ENCODE measurements around the gene PIK3R3.

PIK3R3 gene

DNA sequence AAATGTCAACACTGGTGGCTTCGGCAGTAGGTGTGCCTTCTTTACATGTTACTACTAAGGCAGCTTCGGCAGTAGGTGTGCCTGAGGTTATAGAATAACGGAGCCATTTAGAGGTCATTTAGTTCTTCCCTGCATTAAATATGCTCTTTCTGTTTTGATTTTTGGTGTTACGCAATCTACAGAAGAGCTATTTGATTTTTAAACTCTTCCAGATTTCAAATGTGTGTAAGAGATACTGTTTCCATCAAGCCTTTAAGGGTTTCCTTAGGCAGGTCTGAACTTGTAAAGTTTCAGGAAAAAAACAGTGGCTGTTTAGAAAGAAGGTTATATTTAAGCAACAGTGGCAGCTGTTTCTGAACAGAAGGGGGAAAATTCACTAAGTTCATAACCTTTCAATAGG lies 54.8 kb downstream of the PIK3R3 start:
- Histone ChIP-seq H3K4me1 (ENCODE audit: insufficient read depth, low read length) (no peaks in the 10 kb centered on the region), H3K27ac (ENCODE audit: low read depth, low read length) (no peak overlapping the region), H3K9ac (ENCODE audit: low read length) (no peak overlapping the region), H3K27me3 (ENCODE audit: control insufficient read depth in 1 of 2, insufficient read depth in 2 of 2, low read length in 2 of 2) (no peaks in the 10 kb centered on the region), H3K4me3 (ENCODE audit: low read depth in 1 of 2, low read length in 2 of 2) (no peak overlapping the region), H3K36me3 (ENCODE audit: insufficient read depth, low read length) (no peaks in the 10 kb centered on the region), H3K9me3 (ENCODE audit: low read length) (no peaks in the 10 kb centered on the region)

DNA sequence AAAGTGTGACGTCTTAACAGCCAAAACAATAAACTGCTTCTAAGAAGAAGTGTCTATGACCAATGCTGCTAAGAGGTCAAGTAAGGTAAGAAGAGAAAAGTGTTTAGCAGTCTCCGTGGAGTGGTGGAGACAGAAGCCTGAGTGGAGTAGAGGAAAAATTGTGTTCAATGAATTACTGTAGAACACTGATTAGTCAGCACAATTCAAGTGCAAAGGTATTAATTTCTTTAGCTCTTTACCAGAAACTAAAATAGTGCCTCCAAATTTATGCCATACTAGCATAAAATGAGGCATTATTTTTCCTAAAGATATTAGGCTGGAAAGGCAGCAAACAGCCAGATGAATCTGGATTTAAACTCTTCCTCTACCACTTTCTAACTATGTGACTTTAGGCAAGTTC lies 56.1 kb downstream of the PIK3R3 start:
- Histone ChIP-seq H3K9me3 (ENCODE audit: low read length) (no peaks in the 10 kb centered on the region), H3K4me3 (ENCODE audit: low read depth in 1 of 2, low read length in 2 of 2) (no peak overlapping the region), H3K27me3 (ENCODE audit: control insufficient read depth in 1 of 2, insufficient read depth in 2 of 2, low read length in 2 of 2) (no peaks in the 10 kb centered on the region), H3K4me1 (ENCODE audit: insufficient read depth, low read length) (no peaks in the 10 kb centered on the region), H3K36me3 (ENCODE audit: insufficient read depth, low read length) (no peaks in the 10 kb centered on the region), H3K9ac (ENCODE audit: low read length) (no peak overlapping the region), H3K27ac (ENCODE audit: low read depth, low read length) (no peak overlapping the region)

DNA sequence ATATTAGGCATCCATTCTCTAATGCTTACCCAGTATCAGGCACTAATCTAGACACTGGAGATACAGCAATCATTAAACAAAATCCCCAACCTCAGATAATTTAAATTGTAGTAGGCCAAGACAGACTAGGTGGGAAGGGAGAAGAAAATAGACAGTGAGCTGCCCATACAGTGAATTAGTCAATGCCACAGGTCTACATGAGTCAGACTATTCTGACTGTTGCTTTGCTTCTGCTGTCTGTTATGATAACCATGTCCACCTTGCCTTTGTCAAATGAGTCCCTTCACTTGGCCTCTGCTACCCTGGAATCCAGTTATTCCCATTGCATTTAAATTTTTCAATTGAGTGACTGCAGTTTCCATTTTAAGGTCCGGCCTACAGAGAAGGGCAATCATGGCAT lies 59.5 kb downstream of the PIK3R3 start:
- Histone ChIP-seq H3K4me1 (ENCODE audit: insufficient read depth, low read length) (no peaks in the 10 kb centered on the region), H3K27me3 (ENCODE audit: control insufficient read depth in 1 of 2, insufficient read depth in 2 of 2, low read length in 2 of 2) (no peaks in the 10 kb centered on the region), H3K9me3 (ENCODE audit: low read length) (no peaks in the 10 kb centered on the region), H3K4me3 (ENCODE audit: low read depth in 1 of 2, low read length in 2 of 2) (no peak overlapping the region), H3K36me3 (ENCODE audit: insufficient read depth, low read length) (no peaks in the 10 kb centered on the region), H3K9ac (ENCODE audit: low read length) (no peak overlapping the region), H3K27ac (ENCODE audit: low read depth, low read length) (no peak overlapping the region)

DNA sequence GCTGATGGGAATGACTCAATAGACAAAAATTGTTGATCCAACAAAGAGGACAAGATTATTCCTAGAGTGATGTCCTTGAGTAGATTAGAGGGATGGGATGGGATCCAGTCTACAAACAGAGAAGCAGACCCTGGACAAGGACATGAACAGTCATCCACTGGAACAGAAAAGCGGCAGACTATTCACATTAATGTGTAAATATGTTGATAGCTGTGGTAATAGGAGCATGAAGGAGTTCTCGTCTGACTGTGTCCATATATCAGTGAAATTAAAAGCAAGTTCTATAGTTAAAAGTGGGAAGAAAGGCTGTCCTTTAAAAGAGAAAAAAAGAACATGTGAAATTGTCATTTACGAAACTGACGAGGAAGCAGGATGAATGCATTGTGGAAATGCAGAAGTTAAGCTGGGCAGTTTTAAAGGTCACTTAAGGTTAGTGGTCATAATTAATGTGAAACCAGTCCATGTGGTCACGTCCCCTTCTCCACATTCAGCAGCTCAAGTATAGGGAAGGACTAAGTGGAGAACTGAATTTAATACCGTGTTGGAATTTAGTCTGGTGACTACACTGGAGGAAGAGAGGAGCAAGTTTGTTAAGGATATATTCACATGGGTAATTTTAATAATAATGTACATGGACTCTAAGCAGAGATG lies 62.1 kb downstream of the PIK3R3 start:
- Histone ChIP-seq H3K36me3 (ENCODE audit: insufficient read depth, low read length) (no peaks in the 10 kb centered on the region), H3K9me3 (ENCODE audit: low read length) (no peaks in the 10 kb centered on the region), H3K27me3 (ENCODE audit: control insufficient read depth in 1 of 2, insufficient read depth in 2 of 2, low read length in 2 of 2) (no peaks in the 10 kb centered on the region), H3K4me1 (ENCODE audit: insufficient read depth, low read length) (no peaks in the 10 kb centered on the region), H3K9ac (ENCODE audit: low read length) (no peak overlapping the region), H3K4me3 (ENCODE audit: low read depth in 1 of 2, low read length in 2 of 2) (no peak overlapping the region), H3K27ac (ENCODE audit: low read depth, low read length) (no peak overlapping the region)

DNA sequence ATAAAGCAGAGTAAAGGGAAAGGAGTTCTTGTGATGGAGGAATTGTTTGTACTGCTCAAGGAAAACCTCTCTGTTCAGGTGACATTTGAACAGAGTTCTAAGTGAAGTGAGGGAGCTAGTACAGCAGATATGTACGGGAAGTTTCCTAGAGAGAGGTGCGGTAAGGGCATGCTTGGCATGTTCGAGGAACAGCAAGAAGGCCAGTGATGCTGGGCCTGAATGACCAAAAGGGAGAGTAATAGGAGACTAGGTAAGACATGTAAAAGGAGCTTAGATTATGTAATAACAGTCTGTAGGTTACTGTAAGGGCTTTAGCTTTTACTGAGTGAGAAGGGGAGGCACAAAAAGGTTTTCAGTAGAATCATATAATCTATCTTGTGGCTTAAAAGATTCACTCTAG lies 63.9 kb downstream of the PIK3R3 start:
- Histone ChIP-seq H3K36me3 (ENCODE audit: insufficient read depth, low read length) (no peaks in the 10 kb centered on the region), H3K4me1 (ENCODE audit: insufficient read depth, low read length) (no peaks in the 10 kb centered on the region), H3K4me3 (ENCODE audit: low read depth in 1 of 2, low read length in 2 of 2) (no peak overlapping the region), H3K9me3 (ENCODE audit: low read length) (no peaks in the 10 kb centered on the region), H3K9ac (ENCODE audit: low read length) (no peak overlapping the region), H3K27ac (ENCODE audit: low read depth, low read length) (no peak overlapping the region), H3K27me3 (ENCODE audit: control insufficient read depth in 1 of 2, insufficient read depth in 2 of 2, low read length in 2 of 2) (no peaks in the 10 kb centered on the region)

DNA sequence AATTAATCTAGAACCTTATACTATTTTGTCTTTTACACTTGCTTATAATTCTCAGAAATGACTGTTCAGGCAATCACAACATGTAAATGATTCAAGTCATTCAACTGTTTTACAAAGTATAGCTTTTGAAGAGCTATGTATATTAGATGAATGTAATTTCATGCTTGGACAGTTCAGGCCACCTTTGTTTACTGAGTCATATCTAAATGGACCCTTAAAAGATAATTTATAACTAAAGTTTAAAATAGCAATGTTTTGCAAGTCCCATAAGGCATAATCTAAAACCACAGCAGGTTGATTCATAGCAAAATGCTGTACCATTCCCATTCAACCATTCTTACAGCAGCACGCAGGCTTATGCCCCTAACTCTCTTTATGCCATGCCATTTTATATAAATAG lies 64.8 kb downstream of the PIK3R3 start:
- Histone ChIP-seq H3K36me3 (ENCODE audit: insufficient read depth, low read length) (no peaks in the 10 kb centered on the region), H3K4me3 (ENCODE audit: low read depth in 1 of 2, low read length in 2 of 2) (no peak overlapping the region), H3K9me3 (ENCODE audit: low read length) (no peaks in the 10 kb centered on the region), H3K9ac (ENCODE audit: low read length) (no peak overlapping the region), H3K4me1 (ENCODE audit: insufficient read depth, low read length) (no peaks in the 10 kb centered on the region), H3K27me3 (ENCODE audit: control insufficient read depth in 1 of 2, insufficient read depth in 2 of 2, low read length in 2 of 2) (no peaks in the 10 kb centered on the region), H3K27ac (ENCODE audit: low read depth, low read length) (no peak overlapping the region)

DNA sequence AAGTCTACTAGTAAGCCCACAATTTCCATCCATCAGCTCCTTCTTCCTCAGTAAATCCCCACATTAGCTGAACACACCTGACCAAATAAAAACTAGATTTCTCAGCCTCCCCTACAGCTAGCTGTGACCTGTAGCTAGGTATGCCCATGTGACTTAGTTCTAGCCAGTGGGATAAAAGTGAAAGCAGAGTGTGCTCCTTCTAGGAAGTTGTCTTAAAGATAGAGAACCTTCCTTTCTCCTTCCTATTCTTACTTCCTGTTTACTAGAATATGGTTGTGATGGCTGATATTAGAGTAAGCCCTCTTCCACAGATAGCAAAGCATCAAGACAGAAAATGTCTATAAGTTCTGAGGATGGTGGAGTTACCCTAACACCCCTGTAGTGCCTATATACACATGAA lies 67.0 kb downstream of the PIK3R3 start:
- H3K9me3 ChIP-seq (ENCODE audit: low read length): no peaks in the 10 kb centered on the region
- H3K27ac ChIP-seq (ENCODE audit: low read depth, low read length): no peak overlapping the region
- no peaks in the 10 kb centered on the region for H3K4me1 ChIP-seq (ENCODE audit: insufficient read depth, low read length)
- H3K9ac ChIP-seq (ENCODE audit: low read length): no peak overlapping the region
- no peaks in the 10 kb centered on the region for H3K36me3 ChIP-seq (ENCODE audit: insufficient read depth, low read length)
- no peaks in the 10 kb centered on the region for H3K27me3 ChIP-seq (ENCODE audit: control insufficient read depth in 1 of 2, insufficient read depth in 2 of 2, low read length in 2 of 2)
- no peak overlapping the region for H3K4me3 ChIP-seq (ENCODE audit: low read depth in 1 of 2, low read length in 2 of 2)

DNA sequence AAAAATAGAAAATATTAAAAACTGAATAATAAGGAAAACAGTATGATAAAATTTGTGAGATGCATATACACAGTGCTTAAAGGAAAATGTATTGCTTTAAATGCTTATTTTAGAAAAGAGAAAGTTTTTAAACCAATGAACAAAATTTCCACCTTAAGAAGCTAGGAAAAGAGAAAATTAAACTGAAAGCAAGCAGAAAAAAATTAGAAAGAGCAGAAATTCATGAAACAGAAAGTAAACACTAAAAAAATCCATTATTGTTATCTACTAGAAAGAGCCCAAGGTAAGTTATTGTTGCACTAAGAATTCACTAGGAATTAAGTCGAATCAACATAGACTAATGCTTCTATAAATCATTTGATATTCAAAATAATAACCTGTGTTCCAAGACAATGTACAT lies 67.7 kb downstream of the PIK3R3 start:
- H3K4me1 ChIP-seq (ENCODE audit: insufficient read depth, low read length): no peaks in the 10 kb centered on the region
- H3K27me3 ChIP-seq (ENCODE audit: control insufficient read depth in 1 of 2, insufficient read depth in 2 of 2, low read length in 2 of 2): no peaks in the 10 kb centered on the region

DNA sequence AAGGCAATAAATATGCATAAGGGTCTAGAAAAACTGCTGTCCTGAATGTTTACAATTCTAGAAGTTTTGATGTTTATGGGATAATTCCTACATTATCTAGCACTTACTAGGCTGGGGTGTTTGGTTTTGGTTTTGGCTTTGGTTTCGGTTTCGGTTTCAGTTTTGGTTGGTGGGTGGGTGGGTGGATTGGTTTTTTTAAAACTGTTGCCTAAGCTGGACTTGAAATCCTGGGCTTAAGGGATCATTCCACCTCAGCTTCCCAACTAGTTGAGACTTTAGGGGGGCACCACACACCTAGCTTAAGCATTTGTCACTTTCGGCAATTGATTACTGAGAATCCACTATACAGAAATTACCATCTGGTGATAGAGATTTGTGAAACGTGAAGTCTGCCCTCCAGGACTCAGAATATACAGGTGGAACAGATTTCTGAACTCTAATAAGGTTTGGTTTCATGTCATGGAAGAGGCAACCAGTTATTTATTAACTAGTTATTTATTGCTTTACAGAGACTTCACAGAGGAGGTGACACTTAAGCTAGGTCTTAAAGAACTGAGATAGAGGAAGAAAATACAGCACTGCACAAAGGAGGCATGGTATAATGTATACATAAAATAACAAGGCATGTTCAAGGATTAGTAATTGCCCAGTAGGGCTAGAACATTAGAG lies 69.6 kb downstream of the PIK3R3 start:
- Histone ChIP-seq H3K4me3 (ENCODE audit: low read depth in 1 of 2, low read length in 2 of 2) (no peak overlapping the region), H3K27ac (ENCODE audit: low read depth, low read length) (no peak overlapping the region), H3K27me3 (ENCODE audit: control insufficient read depth in 1 of 2, insufficient read depth in 2 of 2, low read length in 2 of 2) (no peaks in the 10 kb centered on the region), H3K36me3 (ENCODE audit: insufficient read depth, low read length) (no peaks in the 10 kb centered on the region), H3K4me1 (ENCODE audit: insufficient read depth, low read length) (no peaks in the 10 kb centered on the region), H3K9ac (ENCODE audit: low read length) (no peak overlapping the region), H3K9me3 (ENCODE audit: low read length) (no peaks in the 10 kb centered on the region)

More for the DNA sequence above, 67.7 kb downstream of the PIK3R3 start:
- no peak overlapping the region for H3K4me3 ChIP-seq (ENCODE audit: low read depth in 1 of 2, low read length in 2 of 2)
- no peaks in the 10 kb centered on the region for H3K9me3 ChIP-seq (ENCODE audit: low read length)
- no peak overlapping the region for H3K27ac ChIP-seq (ENCODE audit: low read depth, low read length)
- no peak overlapping the region for H3K9ac ChIP-seq (ENCODE audit: low read length)
- no peaks in the 10 kb centered on the region for H3K36me3 ChIP-seq (ENCODE audit: insufficient read depth, low read length)

DNA sequence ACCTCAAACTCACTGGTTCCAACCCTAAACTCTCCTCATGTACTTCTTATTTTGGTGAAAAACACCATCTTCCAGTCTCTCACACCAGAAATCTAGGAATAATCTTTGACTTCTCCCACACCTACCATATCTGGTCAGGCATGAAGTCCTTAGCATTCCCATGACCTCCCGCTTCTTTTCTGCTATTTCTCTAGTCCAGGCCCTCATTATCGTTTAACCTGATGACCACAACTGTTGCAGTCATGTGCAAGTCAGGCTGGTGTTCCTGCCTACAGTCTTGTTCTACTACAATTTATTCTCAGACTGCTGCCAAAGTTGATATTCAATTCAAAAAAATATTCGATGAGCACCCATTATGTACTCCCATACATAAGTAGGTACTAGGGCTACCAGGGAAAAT lies 71.3 kb downstream of the PIK3R3 start:
- no peaks in the 10 kb centered on the region for H3K27me3 ChIP-seq (ENCODE audit: control insufficient read depth in 1 of 2, insufficient read depth in 2 of 2, low read length in 2 of 2)
- H3K9me3 ChIP-seq (ENCODE audit: low read length): no peaks in the 10 kb centered on the region
- no peak overlapping the region for H3K4me3 ChIP-seq (ENCODE audit: low read depth in 1 of 2, low read length in 2 of 2)
- no peak overlapping the region for H3K27ac ChIP-seq (ENCODE audit: low read depth, low read length)
- H3K4me1 ChIP-seq (ENCODE audit: insufficient read depth, low read length): no peaks in the 10 kb centered on the region
- no peak overlapping the region for H3K9ac ChIP-seq (ENCODE audit: low read length)
- H3K36me3 ChIP-seq (ENCODE audit: insufficient read depth, low read length): no peaks in the 10 kb centered on the region

DNA sequence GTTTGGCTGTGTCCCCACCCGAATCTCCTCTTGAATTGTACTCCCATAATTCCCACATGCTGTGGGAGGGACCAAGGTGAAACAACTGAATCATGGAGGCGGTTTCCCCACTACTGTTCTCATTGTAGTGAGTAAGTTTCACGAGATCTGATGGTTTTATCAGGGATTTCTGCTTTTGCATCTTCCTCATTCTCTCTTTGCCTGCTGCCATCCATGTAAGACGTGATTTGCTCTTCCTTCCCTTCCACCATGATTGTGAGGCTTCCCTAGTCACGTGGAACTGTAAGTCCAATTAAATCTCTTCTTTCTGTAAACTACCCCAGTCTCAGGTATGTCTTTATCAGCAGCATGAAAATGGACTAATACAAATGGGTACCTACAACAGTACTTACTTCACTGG lies 73.5 kb downstream of the PIK3R3 start:
- Histone ChIP-seq H3K9ac (ENCODE audit: low read length) (no peak overlapping the region), H3K4me1 (ENCODE audit: insufficient read depth, low read length) (no peaks in the 10 kb centered on the region), H3K9me3 (ENCODE audit: low read length) (no peaks in the 10 kb centered on the region), H3K27me3 (ENCODE audit: control insufficient read depth in 1 of 2, insufficient read depth in 2 of 2, low read length in 2 of 2) (no peaks in the 10 kb centered on the region), H3K27ac (ENCODE audit: low read depth, low read length) (no peak overlapping the region), H3K4me3 (ENCODE audit: low read depth in 1 of 2, low read length in 2 of 2) (no peak overlapping the region), H3K36me3 (ENCODE audit: insufficient read depth, low read length) (no peaks in the 10 kb centered on the region)

DNA sequence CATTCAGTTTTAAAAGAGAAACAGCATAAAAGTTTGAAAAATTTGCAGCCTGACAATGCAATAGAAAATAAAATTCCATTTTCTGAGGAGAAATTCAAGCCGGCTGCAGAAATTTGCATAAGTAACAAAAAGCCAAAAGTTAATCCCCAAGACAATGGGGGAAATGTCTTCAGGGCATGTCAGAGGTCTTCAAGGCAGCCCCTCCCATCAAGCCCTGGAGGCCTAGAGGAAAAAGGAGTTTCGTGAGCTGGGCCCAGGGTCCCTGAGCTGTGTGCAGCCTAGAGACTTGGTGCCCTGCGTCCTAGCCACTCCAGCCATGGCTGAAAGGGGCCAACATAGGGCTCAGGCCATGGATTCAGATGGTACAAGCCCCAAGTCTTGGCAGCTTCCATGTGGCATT lies 74.6 kb downstream of the PIK3R3 start:
- H3K9me3 ChIP-seq (ENCODE audit: low read length): no peaks in the 10 kb centered on the region
- no peaks in the 10 kb centered on the region for H3K27me3 ChIP-seq (ENCODE audit: control insufficient read depth in 1 of 2, insufficient read depth in 2 of 2, low read length in 2 of 2)
- H3K4me1 ChIP-seq (ENCODE audit: insufficient read depth, low read length): no peaks in the 10 kb centered on the region
- no peak overlapping the region for H3K4me3 ChIP-seq (ENCODE audit: low read depth in 1 of 2, low read length in 2 of 2)
- no peak overlapping the region for H3K27ac ChIP-seq (ENCODE audit: low read depth, low read length)
- H3K36me3 ChIP-seq (ENCODE audit: insufficient read depth, low read length): no peaks in the 10 kb centered on the region
- H3K9ac ChIP-seq (ENCODE audit: low read length): no peak overlapping the region

All from muscle layer of colon (tissue), 2 donors.